Lower leg skin (tissue), 4 donors: Measurements from ENCODE around the gene EVPLL. TPM values are rescaled to one million over a fixed set of nuclear protein-coding genes. Genes with fewer than 3 reads are reported as not detected.

Experiments used
- DNase-seq, 2 donors: peaks; one replicate each; pipeline ENCODE4 v3.0.0-alpha.2; 2019; ENCODE audit warnings: low spot score in 2 of 2
- H3K4me3 ChIP-seq: fragments of 200-600 bp; sonication (generic); 2 replicates; pipeline ENCODE4 v1.5.1; 2017; ENCODE audit warnings: mild to moderate bottlenecking, low read depth; ENCODE audit not compliant: poor library complexity, severe bottlenecking
- POLR2A ChIP-seq, 2 donors: fragments of 450-650 bp; IDR thresholded peaks; one replicate each; pipeline ENCODE4 v1.6.1; 2016 to 2017; ENCODE audit warnings: antibody characterized with exemption in 2 of 2, mild to moderate bottlenecking in 1 of 2, moderate library complexity in 1 of 2
- WGBS, 2 donors: methylation state at CpG; one replicate each; pipeline ENCODE4 v1.1.5; 2018; 5-methylcytosine and 5-hydroxymethylcytosine counted together
- intact Hi-C: fragments of 100-400 bp; cut with DNase I; formaldehyde crosslinking; loops from one replicate; pipeline ENCODE4 v1.15.0; 2023; ENCODE audit warnings: low total_unique reads
- total RNA-seq, 4 donors: library from RNA; depleted of rRNA; stranded (reverse); fragments of >200 nt; gene quantifications; one replicate each; pipeline ENCODE4 v1.1.0, GENCODE V29; 2016
- TF ChIP-seq, protein P1 (sequence below), 3 donors: fragments of 450-650 bp; IDR thresholded peaks; one replicate each; pipeline ENCODE4 v1.5.1; 2016; ENCODE audit warnings: antibody characterized with exemption in 3 of 3, mild to moderate bottlenecking in 3 of 3, moderate library complexity in 2 of 3

Gene EVPLL
- total RNA-seq, 4 donors from 2014 or later, result 4.4 to 19.9 (median 5.2) TPM

DNA sequence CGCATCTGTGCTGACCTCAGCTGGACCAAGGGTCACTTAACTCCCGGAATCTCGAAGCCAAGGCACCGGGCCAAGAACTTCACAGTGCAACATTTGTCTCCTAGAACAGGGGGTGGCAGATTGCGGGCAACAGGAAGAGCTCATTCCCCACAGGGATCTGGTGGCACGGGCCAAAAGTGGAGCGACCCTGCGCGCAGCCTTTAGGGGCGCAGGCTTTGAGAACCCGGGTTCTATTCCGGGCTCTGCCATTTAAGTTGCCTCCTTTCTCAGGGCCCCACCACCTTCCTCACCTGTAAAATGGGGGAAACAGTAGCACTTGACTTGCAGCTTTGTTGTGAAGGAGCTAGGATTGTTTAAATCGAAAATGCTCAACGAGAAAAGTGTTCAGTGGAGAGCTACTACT, 14.9 kb upstream of the EVPLL start:
- H3K4me3 ChIP-seq, result peak overlapping the region; percentile 72
- WGBS, 2 donors, result 3 to 6% methylated on average over 12 to 14 of the region's 14 CpGs
- TF ChIP-seq POLR2A (IDR thresholded peaks at IDR 0.05), result no peak
- TF ChIP-seq, protein P1, sequence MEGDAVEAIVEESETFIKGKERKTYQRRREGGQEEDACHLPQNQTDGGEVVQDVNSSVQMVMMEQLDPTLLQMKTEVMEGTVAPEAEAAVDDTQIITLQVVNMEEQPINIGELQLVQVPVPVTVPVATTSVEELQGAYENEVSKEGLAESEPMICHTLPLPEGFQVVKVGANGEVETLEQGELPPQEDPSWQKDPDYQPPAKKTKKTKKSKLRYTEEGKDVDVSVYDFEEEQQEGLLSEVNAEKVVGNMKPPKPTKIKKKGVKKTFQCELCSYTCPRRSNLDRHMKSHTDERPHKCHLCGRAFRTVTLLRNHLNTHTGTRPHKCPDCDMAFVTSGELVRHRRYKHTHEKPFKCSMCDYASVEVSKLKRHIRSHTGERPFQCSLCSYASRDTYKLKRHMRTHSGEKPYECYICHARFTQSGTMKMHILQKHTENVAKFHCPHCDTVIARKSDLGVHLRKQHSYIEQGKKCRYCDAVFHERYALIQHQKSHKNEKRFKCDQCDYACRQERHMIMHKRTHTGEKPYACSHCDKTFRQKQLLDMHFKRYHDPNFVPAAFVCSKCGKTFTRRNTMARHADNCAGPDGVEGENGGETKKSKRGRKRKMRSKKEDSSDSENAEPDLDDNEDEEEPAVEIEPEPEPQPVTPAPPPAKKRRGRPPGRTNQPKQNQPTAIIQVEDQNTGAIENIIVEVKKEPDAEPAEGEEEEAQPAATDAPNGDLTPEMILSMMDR (IDR thresholded peaks at IDR 0.05), result no peak
- intact Hi-C loops, result no loop called here
- DNase-seq, result peak; percentile 59 to 92

DNA sequence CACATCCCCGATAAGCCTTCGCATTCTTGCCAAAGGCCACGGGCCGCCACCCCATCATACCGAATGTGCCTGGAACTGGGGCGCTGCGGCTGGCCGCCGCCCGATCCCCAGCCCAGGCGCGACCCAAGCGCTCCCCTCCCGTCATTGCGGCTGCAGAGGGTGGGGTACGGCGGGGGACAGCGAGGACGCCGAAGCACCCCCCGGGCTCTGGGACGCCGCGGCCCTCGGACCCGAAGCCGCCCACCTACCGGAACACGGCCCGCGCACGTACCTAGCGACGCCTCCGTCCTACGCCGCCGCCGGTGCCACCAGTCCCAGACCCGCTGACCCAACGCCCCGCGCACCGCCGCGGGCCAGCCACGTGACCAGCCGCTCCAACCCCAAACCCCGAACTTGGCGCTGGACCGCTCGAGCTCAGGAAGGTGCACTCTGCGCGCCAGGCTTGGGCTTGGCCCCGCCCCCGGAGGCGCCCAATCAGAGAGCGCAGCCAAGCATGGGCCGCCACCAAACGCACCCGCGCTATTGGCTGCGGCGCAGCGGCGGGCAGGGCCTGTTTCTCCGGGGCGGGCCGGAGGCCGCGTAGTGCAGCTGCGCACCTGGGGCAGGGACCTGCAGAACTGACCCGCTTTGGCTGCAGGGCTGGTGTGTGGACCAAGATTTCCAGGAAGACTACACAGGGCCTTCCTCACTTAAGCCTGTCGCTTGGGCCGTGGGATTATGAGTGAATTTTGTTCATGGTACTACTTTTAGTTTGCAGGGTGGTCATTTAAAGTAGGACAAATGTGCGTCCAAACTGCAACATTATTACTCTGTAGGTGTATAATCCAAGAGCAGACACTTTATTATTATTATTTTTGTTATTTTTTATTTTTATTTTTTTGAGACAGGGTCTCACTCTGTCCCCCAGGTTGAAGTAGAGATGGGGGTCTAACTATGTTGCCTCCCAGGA, 14.2 kb upstream of the EVPLL start, which contains the start of gene SHMT1:
TSS of gene SHMT1 (minus strand) at position 450 of the 949 bp plus-strand sequence. CDS start 7,569 bp downstream, outside the sequence.
- intact Hi-C loops, result no loop called here
- peak; percentile 95 to 99 for DNase-seq
- peak within 1 kb of the TSS; percentile 72 for H3K4me3 ChIP-seq
- no peak for TF ChIP-seq POLR2A (IDR thresholded peaks at IDR 0.05)
- TF ChIP-seq, protein P1 (IDR thresholded peaks at IDR 0.05), result no peak
- 0 to 1% methylated on average over 20 to 35 of the region's 76 CpGs for WGBS, 2 donors

DNA sequence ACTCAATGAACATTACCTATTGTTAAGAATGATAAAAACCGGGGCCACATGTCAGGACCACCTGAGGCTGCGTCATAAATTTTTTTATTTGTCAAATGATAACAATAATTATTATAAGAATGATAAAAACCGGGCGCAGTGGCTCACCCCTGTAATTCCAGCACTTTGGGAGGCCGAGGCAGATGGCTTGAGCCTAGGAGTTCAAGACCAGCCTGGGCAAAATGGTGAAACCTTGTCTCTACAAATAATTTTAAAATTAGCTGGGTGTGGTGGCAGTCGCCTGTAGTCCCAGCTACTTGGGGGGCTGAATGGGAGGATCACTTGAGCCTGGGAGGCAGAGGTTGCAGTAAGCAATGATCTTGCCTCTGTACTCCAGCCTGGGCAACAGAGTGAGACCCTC, 13.4 kb upstream of the EVPLL start:
- intact Hi-C loops, result no loop called here
- H3K4me3 ChIP-seq, result no peak overlapping the region
- TF ChIP-seq, protein P1 (IDR thresholded peaks at IDR 0.05), result no peak
- 82 to 87% methylated on average over 6 of the region's 6 CpGs for WGBS, 2 donors
- no peak for DNase-seq

DNA sequence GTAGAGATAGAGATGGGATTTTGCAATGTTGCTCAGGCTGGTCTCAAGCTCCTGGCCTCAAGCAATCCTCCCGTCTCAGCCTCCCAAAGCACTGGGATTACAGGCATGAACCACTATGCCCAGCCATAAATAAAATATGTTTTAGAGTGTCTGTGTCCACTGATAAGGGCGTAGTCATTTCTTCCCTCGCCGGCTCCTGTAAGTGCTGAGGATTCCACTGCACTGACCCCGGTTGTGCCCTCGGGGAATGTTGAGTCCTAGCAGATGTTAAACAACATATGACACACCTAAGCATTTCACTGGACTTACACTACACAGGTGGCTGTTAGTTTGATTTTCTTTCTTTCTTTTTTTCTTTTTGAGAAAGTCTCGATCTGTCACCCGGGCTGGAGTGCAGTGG, 8.6 kb upstream of the EVPLL start:
- no peak for TF ChIP-seq POLR2A (IDR thresholded peaks at IDR 0.05)
- TF ChIP-seq, protein P1 (IDR thresholded peaks at IDR 0.05), result no peak
- no peak overlapping the region for H3K4me3 ChIP-seq
- 70 to 82% methylated on average over 8 of the region's 8 CpGs for WGBS, 2 donors
- no peak for DNase-seq
- intact Hi-C loops, result no loop called here

DNA sequence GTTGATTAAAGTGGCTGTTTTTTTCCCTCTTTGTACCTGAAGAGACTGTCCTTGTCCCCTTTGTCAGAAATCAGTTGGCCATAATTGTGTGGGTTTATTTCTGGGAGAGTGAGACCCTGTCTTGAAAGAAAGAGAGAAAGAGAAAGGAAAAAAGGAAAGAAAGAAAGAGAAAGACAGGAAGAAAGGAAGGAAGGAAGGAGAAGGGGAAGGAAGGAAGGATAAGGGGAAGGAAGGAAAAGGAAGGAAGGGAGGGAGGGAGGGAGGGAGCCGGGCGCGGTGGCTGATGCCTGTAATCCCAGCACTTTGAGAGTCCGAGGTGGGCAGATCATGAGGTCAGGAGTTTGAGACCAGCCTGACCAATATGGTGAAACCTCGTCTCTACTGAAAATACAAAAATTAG, 6.8 kb upstream of the EVPLL start:
- no peak for TF ChIP-seq POLR2A (IDR thresholded peaks at IDR 0.05)
- TF ChIP-seq, protein P1 (IDR thresholded peaks at IDR 0.05), result no peak
- WGBS, 2 donors, result 75 to 79% methylated on average over 5 of the region's 5 CpGs
- no peak overlapping the region for H3K4me3 ChIP-seq
- intact Hi-C loops, result no loop called here
- DNase-seq, result no peak
